ENCODE measurements around the gene METTL26.
A peak's percentile ranks its signal among the peaks of the same experiment; 100 is the strongest.

The METTL26 gene

GRCh38 chr16:593807-594206 lies 42.3 kb downstream of the METTL26 start:
- Histone ChIP-seq H2AFZ (ENCODE audit: low read length) (no peak overlapping the region), H3K79me2 (ENCODE audit: insufficient read depth, low read length) (peaks cover 54% of the 10 kb centered on the region; the same call in 1 of the 2 replicates), H3K9ac (ENCODE audit: low read depth, low read length, poor library complexity, severe bottlenecking) (peak overlapping the region; percentile 62), H3K4me2 (ENCODE audit: low read depth, low read length, poor library complexity, severe bottlenecking) (peak overlapping the region; percentile 85), H3F3A (ENCODE audit: low read depth) (no peaks in the 10 kb centered on the region), H3K4me1 (ENCODE audit: insufficient read depth, low read length, poor library complexity, severe bottlenecking) (peaks cover 25% of the 10 kb centered on the region), H3K9me2 (replicated peaks; ENCODE audit: low read depth, low read length) (no peaks in the 10 kb centered on the region), H3K27me3 (ENCODE audit: insufficient read depth, low read length, poor library complexity, severe bottlenecking) (no peaks in the 10 kb centered on the region), H3K36me3 (ENCODE audit: insufficient read depth, low read length) (no peaks in the 10 kb centered on the region), H3K9me3 (ENCODE audit: insufficient read depth, low read depth, low read length) (no peaks in the 10 kb centered on the region), H3K4me3 (ENCODE audit: low read length, poor library complexity, severe bottlenecking) (no peak overlapping the region), H4K20me1 (ENCODE audit: insufficient read depth, low read length, poor library complexity, severe bottlenecking) (peaks cover 6% of the 10 kb centered on the region)
- TF ChIP-seq CTCF (conservative IDR thresholded peaks at IDR 0.05; ENCODE audit: low read length) (no peak), EZH2phosphoT487 (IDR thresholded peaks at IDR 0.05; ENCODE audit: borderline replicate concordance) (no peak)

- Histone ChIP-seq H3K4me2 (ENCODE audit: low read depth, low read length, poor library complexity, severe bottlenecking) (peak overlapping the region; percentile 85), H3K4me1 (ENCODE audit: insufficient read depth, low read length, poor library complexity, severe bottlenecking) (peaks cover 25% of the 10 kb centered on the region), H3K9ac (ENCODE audit: low read depth, low read length, poor library complexity, severe bottlenecking) (peak overlapping the region; percentile 62), H2AFZ (ENCODE audit: low read length) (no peak overlapping the region), H3K9me2 (replicated peaks; ENCODE audit: low read depth, low read length) (no peaks in the 10 kb centered on the region), H3K27me3 (ENCODE audit: insufficient read depth, low read length, poor library complexity, severe bottlenecking) (no peaks in the 10 kb centered on the region), H3K9me3 (ENCODE audit: insufficient read depth, low read depth, low read length) (no peaks in the 10 kb centered on the region), H3K79me2 (ENCODE audit: insufficient read depth, low read length) (peaks cover 54% of the 10 kb centered on the region; the same call in 1 of the 2 replicates), H3F3A (ENCODE audit: low read depth) (no peaks in the 10 kb centered on the region), H3K36me3 (ENCODE audit: insufficient read depth, low read length) (no peaks in the 10 kb centered on the region), H4K20me1 (ENCODE audit: insufficient read depth, low read length, poor library complexity, severe bottlenecking) (peaks cover 6% of the 10 kb centered on the region), H3K4me3 (ENCODE audit: low read length, poor library complexity, severe bottlenecking) (peak overlapping the region; percentile 60)
- TF ChIP-seq CTCF (conservative IDR thresholded peaks at IDR 0.05; ENCODE audit: low read length) (no peak), EZH2phosphoT487 (IDR thresholded peaks at IDR 0.05; ENCODE audit: borderline replicate concordance) (no peak)
These were observed 42.7 kb downstream of the METTL26 start for GRCh38 chr16:593406-593805.

- Histone ChIP-seq H3K9me3 (ENCODE audit: insufficient read depth, low read depth, low read length) (no peaks in the 10 kb centered on the region), H3K4me3 (ENCODE audit: low read length, poor library complexity, severe bottlenecking) (peak overlapping the region; percentile 60), H3K79me2 (ENCODE audit: insufficient read depth, low read length) (peaks cover 57% of the 10 kb centered on the region; the same call in 1 of the 2 replicates), H3K9ac (ENCODE audit: low read depth, low read length, poor library complexity, severe bottlenecking) (peak overlapping the region; percentile 62), H3K4me1 (ENCODE audit: insufficient read depth, low read length, poor library complexity, severe bottlenecking) (peaks cover 25% of the 10 kb centered on the region), H3K9me2 (replicated peaks; ENCODE audit: low read depth, low read length) (no peaks in the 10 kb centered on the region), H3K36me3 (ENCODE audit: insufficient read depth, low read length) (no peaks in the 10 kb centered on the region), H3F3A (ENCODE audit: low read depth) (no peaks in the 10 kb centered on the region), H3K4me2 (ENCODE audit: low read depth, low read length, poor library complexity, severe bottlenecking) (peak overlapping the region; percentile 85), H2AFZ (ENCODE audit: low read length) (no peak overlapping the region), H4K20me1 (ENCODE audit: insufficient read depth, low read length, poor library complexity, severe bottlenecking) (peaks cover 6% of the 10 kb centered on the region), H3K27me3 (ENCODE audit: insufficient read depth, low read length, poor library complexity, severe bottlenecking) (no peaks in the 10 kb centered on the region)
- TF ChIP-seq EZH2phosphoT487 (IDR thresholded peaks at IDR 0.05; ENCODE audit: borderline replicate concordance), result no peak
- no peak for TF ChIP-seq CTCF (conservative IDR thresholded peaks at IDR 0.05; ENCODE audit: low read length)
These were observed 43.4 kb downstream of the METTL26 start for GRCh38 chr16:592518-593306.

Measured in Loucy (cell line).